ENCODE results near the gene THAP6.
"Not testable (repeated sequence)": the region's sequence is repeated elsewhere in the genome, so short reads cannot be mapped to it uniquely, and the experiment has no call there.

The THAP6 gene

GRCh38 chr4:75527482-75527881 is 13.2 kb downstream of the THAP6 start:
- DNase-seq = no peak

- no peak for DNase-seq
Observed at GRCh38 chr4:75530556-75531322, 16.5 kb downstream of the THAP6 start.

- DNase-seq = not testable (repeated sequence)
Observed at GRCh38 chr4:75531536-75532143, 17.4 kb downstream of the THAP6 start.

GRCh38 chr4:75533339-75533887 is 19.1 kb downstream of the THAP6 start:
- DNase-seq = not testable (repeated sequence)

DNA sequence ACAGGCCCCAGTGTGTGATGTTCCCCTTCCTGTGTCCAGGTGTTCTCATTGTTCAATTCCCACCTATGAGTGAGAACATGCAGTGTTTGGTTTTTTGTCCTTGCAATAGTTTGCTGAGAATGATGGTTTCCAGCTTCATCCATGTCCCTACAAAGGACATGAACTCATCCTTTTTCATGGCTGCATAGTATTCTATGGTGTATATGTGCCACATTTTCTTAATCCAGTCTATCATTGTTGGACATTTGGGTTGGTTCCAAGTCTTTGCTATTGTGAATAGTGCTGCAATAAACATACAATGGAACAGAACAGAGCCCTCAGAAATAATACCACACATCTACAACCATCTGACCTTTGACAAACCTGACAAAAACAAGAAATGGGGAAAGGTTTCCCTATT is 19.7 kb downstream of the THAP6 start:
- not testable (repeated sequence) for DNase-seq

- not testable (repeated sequence) for DNase-seq
Observed at GRCh38 chr4:75537308-75537707, 23.0 kb downstream of the THAP6 start.

- no peak for DNase-seq
Observed at GRCh38 chr4:75542824-75543223, 28.6 kb downstream of the THAP6 start.

DNA sequence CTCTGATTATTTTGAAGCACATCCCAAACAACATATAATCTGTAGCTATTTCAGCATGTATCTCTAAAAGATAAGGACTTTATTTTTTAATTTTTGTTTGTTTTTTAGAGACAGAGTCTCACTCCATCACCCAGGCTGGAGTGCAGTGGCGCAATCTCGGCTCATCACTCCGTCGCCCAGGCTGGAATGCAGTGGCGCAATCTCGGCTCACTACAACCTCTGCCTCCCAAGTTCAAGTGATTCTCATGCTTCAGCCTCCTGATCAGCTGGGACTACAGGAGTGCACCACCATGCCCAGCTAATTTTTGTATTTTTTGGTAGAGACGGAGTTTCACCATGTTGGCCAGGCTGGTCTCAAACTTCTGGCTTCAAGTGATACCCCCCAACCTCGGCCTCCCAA is 29.9 kb downstream of the THAP6 start:
- DNase-seq = not testable (repeated sequence)

DNA sequence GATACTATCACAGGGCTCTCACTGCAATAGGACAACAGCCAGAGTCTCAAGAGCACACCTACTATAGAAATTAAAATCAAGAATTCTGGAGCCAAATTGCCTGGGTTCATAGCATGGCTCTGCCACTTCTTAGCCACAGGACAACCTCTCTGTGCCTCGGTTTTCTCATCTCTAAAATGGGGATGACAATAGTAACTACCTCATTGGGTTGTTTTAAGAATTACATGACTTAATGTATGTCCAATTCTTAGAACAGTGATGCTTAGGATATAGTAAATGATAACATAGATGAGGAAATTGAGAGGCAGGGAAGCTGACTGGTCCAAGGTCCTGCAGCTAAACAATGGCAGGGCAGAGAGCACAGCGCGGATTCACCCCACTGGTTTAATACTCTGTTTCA is 30.6 kb downstream of the THAP6 start:
- no peak for DNase-seq

GRCh38 chr4:75545526-75545925 is 31.3 kb downstream of the THAP6 start:
- no peak for DNase-seq

DNA sequence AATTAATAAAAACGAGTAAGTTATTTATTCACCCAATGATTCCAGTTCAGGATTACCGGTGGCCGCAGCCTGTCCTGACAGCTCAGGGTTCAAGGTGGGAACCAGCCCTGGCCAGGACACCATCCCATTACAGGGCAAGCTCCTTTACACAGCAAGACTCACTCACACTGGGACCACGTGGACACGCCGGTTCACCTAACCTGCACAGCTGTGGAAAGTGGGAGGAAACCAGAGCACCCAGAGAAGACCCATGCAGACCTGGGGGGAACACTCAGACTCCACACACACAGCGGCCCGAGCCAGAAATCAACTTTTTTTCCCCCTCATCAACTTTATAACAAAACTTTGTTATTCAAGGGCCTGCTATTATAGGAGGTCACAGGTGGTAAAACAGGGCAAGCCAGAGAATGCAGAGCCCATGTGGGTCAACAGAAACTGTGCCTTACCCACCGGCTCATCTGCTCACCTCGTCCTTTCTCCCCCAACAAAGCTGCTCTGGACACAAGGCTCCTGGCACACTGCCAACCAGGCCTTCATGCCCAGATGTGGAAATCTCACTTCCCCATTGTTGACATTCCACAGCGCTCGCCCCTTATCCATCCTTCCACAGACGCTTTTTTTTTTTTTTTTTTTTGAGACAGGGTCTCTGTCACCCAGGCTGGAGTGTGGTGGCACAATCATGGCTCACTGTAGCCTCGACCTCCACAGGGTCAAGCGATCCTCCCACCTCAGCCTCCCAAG is 33.5 kb downstream of the THAP6 start:
- DNase-seq = no peak

DNA sequence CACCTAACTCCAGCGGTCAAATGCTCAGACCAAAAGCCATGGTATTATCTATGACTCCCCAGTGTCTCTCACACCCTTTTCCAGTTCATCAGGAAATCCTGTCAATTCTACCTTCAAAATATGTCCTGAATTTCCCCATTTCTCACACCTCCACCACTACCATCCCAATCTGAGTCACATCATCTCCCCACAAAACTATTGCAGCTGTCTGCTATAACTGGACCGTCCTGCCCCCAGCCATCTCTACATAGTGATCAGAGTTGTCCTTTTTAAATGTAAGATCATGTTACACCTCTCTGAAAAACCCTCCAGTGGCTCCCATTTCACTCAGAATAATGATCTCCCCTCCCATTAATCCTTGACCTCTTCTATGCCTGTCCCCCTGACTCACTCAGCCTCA is 34.7 kb downstream of the THAP6 start:
- DNase-seq = no peak

DNA sequence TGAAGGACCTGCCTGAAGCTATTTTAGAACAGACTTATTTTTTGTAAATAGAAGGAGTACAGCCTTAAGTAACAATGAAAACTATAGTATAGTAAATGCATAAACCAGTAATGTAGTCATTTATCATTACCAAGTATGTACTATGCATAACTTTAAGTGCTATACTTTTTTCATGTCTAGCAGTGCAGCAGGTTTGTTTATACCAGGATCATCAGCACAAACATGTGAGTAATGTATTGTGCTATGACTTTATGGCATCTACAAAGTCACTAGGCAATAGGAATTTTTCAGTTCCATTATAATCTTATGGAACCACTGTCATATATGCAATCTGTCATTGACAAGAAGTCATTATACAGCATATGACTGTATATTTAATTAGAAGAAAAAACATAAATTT is 38.2 kb downstream of the THAP6 start:
- no peak for DNase-seq

GRCh38 chr4:75555294-75556164 is 41.3 kb downstream of the THAP6 start, which contains the start of gene ODAPH:
ODAPH (plus strand) TSS chr4:75556066; CDS start chr4:75556083, 17 bp downstream.
- DNase-seq = peak in 1 of 2 donors; percentile 8

GRCh38 chr4:75557696-75558095 is 43.4 kb downstream of the THAP6 start:
- no peak for DNase-seq

GRCh38 chr4:75561789-75562188 is 47.5 kb downstream of the THAP6 start:
- DNase-seq = no peak

- DNase-seq = no peak
Observed at GRCh38 chr4:75564023-75564422, 49.8 kb downstream of the THAP6 start.

- DNase-seq = no peak
Observed at GRCh38 chr4:75565481-75565880, 51.2 kb downstream of the THAP6 start.

DNA sequence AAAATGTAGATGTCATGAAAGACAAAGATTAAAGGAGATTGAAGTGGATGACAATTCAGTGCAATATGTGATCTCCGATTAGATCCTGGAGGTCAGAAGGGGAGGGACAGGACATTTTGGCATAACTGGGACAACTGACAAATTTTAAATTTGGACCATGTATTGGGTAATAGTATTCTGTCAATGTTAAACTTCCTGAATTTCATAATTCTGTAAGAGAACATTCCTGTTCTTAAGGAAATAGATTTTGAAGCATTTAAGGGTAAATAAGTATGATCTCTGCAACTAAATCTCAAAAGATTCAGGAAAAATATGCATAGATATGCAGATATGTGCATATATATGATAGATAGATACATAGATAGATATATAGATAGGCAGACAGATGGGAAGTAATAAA is 52.6 kb downstream of the THAP6 start:
- DNase-seq = no peak

- DNase-seq = no peak
Observed at GRCh38 chr4:75567725-75568124, 53.5 kb downstream of the THAP6 start.
